GM13976 (cell line): ENCODE results near the gene N4BP2L2.

Experiments
- DNase-seq: peaks from one replicate; pipeline ENCODE4 v3.0.0; 2012; ENCODE audit warnings: low spot score
- in situ Hi-C: fragments of 300-500 bp; cut with MboI; formaldehyde crosslinking; loops from one replicate; pipeline ENCODE4 v1.12.0; 2022; ENCODE audit warnings: low sequenced_read_pairs, mixed read lengths, inconsistent platforms; ENCODE audit not compliant: unreplicated experiment
- TF ChIP-seq, protein P1 (sequence below): IDR thresholded peaks from 2 replicates; pipeline ENCODE4 v1.5.1; 2012; ENCODE audit warnings: borderline replicate concordance, mild to moderate bottlenecking; ENCODE audit not compliant: insufficient read depth; ENCODE audit errors: extremely low read depth, missing control alignments, control extremely low read depth

N4BP2L2 gene

GRCh38 chr13:32538621-32539246 lies at the start of gene N4BP2L2:
Gene N4BP2L2, minus strand, starts transcription at chr13:32538795. Its CDS starts 1,768 bp downstream, at chr13:32537027.
- TF ChIP-seq, protein P1, sequence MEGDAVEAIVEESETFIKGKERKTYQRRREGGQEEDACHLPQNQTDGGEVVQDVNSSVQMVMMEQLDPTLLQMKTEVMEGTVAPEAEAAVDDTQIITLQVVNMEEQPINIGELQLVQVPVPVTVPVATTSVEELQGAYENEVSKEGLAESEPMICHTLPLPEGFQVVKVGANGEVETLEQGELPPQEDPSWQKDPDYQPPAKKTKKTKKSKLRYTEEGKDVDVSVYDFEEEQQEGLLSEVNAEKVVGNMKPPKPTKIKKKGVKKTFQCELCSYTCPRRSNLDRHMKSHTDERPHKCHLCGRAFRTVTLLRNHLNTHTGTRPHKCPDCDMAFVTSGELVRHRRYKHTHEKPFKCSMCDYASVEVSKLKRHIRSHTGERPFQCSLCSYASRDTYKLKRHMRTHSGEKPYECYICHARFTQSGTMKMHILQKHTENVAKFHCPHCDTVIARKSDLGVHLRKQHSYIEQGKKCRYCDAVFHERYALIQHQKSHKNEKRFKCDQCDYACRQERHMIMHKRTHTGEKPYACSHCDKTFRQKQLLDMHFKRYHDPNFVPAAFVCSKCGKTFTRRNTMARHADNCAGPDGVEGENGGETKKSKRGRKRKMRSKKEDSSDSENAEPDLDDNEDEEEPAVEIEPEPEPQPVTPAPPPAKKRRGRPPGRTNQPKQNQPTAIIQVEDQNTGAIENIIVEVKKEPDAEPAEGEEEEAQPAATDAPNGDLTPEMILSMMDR: peak; percentile 23
- peak; percentile 83 for DNase-seq
- in situ Hi-C loops: no loop called here

- TF ChIP-seq, protein P1: no peak
- in situ Hi-C loops: loop anchor here (25.0 kb wide), 3 partner anchors 325 to 950 kb away; partner anchors contain the start of gene KL
- DNase-seq: no peak
Measured at GRCh38 chr13:32587811-32588170, 49.2 kb upstream of the N4BP2L2 start.

- TF ChIP-seq, protein P1: peak; percentile 32
- in situ Hi-C loops: loop anchor here (25.0 kb wide), 3 partner anchors 325 to 950 kb away; partner anchors contain the start of gene KL
- DNase-seq: peak; percentile 72
Measured at GRCh38 chr13:32587011-32587810, 48.6 kb upstream of the N4BP2L2 start.

DNA sequence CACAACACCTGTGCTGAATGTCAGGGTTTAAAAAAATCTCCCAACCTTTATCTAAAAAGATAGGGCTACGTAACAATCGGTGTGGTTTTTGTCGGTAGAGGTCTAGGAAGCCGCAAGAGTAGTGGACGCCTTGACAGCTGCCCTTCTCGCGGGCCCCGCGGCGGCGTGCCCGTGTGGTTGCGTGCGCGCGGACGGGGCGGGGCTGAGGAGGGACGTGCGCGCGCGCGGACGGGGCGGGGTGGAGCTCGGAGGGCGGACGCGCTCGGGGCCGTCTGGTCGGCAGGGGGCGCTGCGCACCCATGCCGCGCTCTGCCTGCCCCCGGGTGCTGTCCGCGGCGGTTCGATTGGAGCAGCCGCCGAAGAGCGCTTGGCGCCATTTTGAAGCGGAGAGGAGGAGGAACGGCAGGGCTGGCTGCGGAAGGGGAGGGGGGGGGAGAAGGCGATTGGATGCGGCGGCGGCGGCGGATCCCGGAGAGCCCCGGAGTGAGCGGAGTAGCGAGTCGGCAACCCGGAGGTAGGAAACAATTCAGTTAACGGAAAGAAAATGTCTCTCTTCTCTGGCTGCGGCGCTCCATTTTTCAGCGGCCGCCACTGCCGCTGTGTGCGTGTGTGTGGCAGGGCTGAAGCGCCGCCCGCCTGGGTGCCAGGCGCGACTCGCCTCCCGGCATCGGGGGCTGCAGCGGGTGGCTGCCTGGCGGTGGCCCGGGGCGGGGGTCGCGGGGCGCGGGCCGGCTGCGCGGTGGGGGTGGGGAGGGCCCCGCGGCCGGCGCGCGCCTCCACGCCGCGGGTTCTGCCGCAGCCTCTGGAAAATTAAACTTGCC lies 47.7 kb upstream of the N4BP2L2 start, which contains the start of gene PDS5B:
TSS of gene PDS5B (plus strand) at position 373 of the 821 bp plus-strand sequence. CDS start 62,321 bp downstream, outside the sequence.
- TF ChIP-seq, protein P1: peak; percentile 95
- DNase-seq: peak; percentile 94
- in situ Hi-C loops: loop anchor here (25.0 kb wide), 3 partner anchors 326 to 951 kb away; partner anchors contain the start of gene KL

DNA sequence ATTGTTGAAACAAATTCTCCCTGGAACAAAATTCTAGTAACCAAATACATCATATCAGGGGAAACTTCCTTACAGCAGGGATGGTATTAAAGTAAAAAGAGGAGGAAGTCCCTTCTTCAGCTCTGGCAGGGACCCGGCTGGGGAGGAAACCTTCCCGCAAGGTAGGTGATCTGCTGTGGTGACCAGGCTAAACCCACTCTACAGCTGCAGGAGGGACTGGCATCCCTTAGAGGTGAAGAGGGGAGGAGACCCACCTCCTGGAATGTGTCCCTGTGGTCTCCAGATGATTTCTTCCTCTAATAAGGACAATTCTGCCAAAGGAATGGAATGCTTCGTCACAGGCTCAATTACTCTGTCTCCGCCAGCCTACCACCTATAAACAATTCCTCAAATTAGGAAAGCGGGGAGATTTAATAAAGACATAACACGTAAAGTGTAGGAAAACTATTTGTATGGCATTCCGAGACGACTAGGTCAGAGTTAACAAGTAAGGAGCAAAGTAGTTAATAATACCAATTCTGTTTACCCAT lies 47.0 kb upstream of the N4BP2L2 start:
- DNase-seq: no peak
- TF ChIP-seq, protein P1: no peak
- in situ Hi-C loops: loop anchor here (25.0 kb wide), 3 partner anchors 327 to 952 kb away; partner anchors contain the start of gene KL
